GM15510 (cell line): Measurements from ENCODE around the gene MAGEB5.

Experiments used
- POLR2A ChIP-seq: IDR thresholded peaks from 3 replicates; pipeline ENCODE4 v1.6.1; 2011; ENCODE audit warnings: borderline replicate concordance; ENCODE audit not compliant: insufficient read length; ENCODE audit errors: extremely low read depth

Gene MAGEB5, protein sequence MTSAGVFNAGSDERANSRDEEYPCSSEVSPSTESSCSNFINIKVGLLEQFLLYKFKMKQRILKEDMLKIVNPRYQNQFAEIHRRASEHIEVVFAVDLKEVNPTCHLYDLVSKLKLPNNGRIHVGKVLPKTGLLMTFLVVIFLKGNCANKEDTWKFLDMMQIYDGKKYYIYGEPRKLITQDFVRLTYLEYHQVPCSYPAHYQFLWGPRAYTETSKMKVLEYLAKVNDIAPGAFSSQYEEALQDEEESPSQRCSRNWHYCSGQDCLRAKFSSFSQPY

DNA sequence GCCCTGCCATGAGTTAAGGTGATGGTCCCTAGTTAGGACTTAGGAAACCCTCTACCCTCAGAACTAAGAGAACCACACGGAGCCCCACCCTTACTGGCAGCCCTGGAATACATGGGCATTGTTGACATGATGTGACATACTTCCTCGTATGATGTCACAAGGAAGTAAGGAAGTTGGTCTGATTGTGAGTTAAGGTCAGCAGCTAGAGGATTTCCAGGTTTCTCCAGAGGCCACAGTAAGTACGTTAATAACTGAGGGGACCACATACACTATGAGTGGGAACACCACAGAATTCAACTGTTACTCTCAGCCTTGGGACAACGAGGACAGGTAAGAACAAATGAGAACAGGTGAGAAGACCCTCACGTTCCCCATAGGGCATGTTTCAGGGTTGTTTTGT lies at the start of gene MAGEB5:
Gene MAGEB5, plus strand, starts transcription at position 301 of the 400 bp plus-strand sequence. CDS start 1,133 bp downstream, outside the sequence.
- TF ChIP-seq POLR2A: no peak

DNA sequence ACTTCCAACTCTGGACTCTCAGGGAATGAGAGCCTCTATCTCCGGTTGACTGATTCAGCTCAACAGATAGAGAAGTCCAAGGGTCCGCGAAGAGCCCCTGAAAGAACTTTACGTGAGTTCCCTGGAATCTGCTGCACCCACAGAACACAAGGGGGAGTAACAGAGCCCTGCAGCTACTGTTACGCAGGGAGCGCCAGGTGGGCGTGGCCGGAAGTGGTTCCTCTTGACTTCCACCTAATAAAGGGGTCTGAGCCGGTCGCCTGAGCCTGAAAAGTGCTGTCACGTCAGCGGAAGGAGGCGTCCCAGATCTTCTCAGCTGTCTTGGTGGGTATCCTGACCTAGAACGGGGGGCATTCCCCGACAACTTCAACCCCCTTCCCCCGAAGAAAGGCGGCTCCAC lies 23.8 kb upstream of the MAGEB5 start, which contains the start of gene MAGEB6:
Gene MAGEB6, plus strand, starts transcription at position 237 of the 400 bp plus-strand sequence. CDS start 1,407 bp downstream, outside the sequence.
- no peak for TF ChIP-seq POLR2A

DNA sequence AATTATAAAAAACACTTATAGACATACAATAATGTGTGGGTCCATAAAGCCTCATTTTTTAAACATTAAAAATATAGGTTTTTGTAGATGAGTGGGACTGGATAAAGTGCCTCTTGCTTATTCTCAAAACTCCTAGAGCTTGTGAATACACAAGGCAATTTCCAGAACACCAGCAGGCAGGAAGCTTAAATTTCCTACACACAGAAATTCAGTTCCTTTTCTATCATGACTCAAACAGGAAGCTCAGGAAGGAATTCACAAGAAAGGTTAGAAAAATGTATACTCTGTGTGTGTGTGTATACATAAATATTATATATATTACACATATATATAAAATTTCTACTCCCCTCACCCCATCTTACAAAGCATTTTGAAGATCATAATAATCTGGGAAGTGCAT lies 12.4 kb upstream of the MAGEB5 start:
- no peak for TF ChIP-seq POLR2A

DNA sequence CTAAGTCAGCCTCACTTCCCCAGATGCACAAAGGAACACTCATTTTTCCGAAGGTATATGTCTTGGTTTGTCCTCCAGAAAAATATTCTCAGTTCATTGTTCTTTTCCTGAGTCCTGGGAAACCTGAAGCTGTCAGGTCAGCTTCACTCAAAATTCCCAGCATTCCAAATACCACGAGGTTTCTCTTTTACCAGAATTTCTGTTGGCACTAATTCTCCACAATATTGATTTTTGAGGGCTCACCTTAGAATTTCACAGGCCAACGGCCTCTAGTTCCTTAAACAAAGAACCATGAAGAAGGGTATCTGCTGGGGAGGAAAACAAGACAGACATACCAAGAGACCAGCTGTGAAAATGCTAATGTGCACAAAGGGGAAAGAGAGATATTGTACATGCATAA lies 8.0 kb upstream of the MAGEB5 start:
- TF ChIP-seq POLR2A: no peak

DNA sequence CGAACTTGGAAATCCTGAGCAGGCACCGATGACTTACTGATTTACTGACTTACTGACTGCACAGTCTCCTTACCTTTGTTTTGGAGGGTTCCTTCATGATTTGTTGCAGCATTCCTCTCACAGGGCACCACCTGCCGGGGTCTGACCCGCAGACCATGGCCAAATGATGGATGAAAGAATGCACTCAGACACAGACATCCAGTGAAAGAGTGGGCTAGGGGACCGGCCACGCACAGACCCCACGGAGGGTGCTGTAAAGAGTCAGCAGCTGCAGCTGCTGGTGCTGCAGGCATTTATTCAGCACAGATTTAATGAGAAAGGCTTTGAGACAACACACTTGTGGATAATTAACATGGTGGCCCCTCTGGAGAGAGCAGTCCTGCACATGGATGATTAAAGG lies 3.4 kb downstream of the MAGEB5 start:
- no peak for TF ChIP-seq POLR2A

DNA sequence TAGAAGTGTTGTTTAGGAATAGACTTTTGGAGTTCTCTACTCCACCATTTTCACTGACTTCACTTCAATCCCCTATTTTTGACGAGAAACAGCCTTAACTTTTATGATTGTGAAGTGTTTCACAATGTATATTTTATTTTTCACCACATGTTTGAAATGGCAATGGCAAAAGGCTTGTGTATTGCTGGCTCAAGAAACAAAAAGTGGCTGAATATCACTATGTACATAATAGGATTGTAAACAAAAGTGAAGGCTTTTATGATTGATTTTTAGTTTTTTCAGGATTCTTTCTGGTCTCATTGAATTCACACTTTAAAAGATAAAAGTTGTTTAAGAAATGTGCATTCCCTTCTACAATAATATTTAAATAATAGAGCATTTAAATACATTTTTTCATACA lies 18.2 kb downstream of the MAGEB5 start:
- no peak for TF ChIP-seq POLR2A

DNA sequence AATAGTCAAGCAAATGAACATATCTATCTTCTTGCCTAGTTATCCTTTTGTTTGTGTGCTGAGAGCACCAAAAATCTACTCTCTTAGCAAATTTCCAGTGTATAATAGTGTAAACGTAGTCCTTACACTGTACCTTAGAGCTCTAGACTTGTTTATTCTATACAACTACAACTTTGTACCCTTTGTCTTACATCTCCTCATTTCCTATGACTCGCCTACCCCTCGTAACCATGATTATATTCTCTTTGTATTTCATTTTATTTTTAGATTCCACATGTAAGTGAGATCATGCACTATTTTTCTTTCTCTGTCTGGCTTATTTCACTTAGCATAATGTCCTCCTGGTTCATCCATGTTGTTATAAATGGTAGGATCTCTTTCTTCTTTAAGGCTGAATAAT lies 37.6 kb downstream of the MAGEB5 start:
- no peak for TF ChIP-seq POLR2A

DNA sequence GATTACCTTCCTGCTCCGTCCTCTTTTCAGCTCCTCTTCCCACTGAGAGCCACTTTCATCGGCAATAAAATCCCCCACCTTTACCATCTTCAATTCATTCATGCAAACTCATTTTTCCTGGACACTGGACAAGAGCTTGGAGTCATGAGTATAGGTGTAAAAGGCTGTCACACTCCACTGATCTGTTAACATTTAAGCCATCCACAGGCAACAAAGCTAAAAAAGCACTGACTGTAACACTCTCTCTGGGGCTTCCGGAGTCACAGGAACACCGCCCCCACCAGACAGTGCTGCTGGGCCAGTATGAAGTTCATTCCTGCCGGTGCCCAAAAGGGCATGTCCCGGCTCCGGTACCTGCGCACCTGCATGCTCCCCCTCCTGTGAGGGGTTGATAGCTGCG lies 38.5 kb downstream of the MAGEB5 start:
- no peak for TF ChIP-seq POLR2A

DNA sequence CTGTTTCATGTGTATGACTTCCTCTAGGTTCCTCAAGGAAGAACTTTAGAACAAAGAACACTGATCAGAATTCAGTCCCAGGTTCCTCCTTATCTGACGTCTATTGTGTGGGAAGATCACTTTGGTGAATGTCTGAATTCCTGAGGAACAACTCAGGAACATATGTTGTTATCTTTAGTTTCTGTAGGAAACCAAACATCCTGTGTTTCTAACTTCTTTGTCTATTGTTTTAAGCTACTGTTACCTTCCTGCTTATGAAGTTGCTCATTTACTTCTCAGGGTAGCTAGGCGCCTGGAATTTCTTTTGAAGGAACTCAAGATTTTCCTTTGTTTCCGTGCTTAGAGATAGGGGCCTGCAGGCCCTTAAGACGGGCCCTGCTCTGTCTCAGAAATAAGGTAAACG lies 46.2 kb downstream of the MAGEB5 start:
- TF ChIP-seq POLR2A: no peak
